ENCODE data around the gene RRAGD.

Gene RRAGD

GRCh38 chr6:89323511-89323971 is 88.5 kb downstream of the RRAGD start:
- Histone ChIP-seq H3K9ac (ENCODE audit: low read depth, low read length) (no peak overlapping the region), H3K27ac (ENCODE audit: low read length) (no peak overlapping the region), H3K4me1 (ENCODE audit: insufficient read depth, low read length) (no peaks in the 10 kb centered on the region), H3K4me3 (ENCODE audit: low read length) (no peak overlapping the region), H3K27me3 (ENCODE audit: insufficient read depth, low read length) (no peaks in the 10 kb centered on the region), H3K9me3 (ENCODE audit: insufficient read depth, low read depth, low read length) (peaks cover 15% of the 10 kb centered on the region), H3K36me3 (ENCODE audit: insufficient read depth, low read depth, low read length) (no peaks in the 10 kb centered on the region)

GRCh38 chr6:89321131-89321970 is 90.7 kb downstream of the RRAGD start:
- Histone ChIP-seq H3K36me3 (ENCODE audit: insufficient read depth, low read depth, low read length) (no peaks in the 10 kb centered on the region), H3K9ac (ENCODE audit: low read depth, low read length) (no peak overlapping the region), H3K27ac (ENCODE audit: low read length) (no peak overlapping the region), H3K4me3 (ENCODE audit: low read length) (no peak overlapping the region), H3K4me1 (ENCODE audit: insufficient read depth, low read length) (peaks cover 9% of the 10 kb centered on the region; the same call in 1 of the 2 replicates), H3K27me3 (ENCODE audit: insufficient read depth, low read length) (no peaks in the 10 kb centered on the region), H3K9me3 (ENCODE audit: insufficient read depth, low read depth, low read length) (peaks cover 15% of the 10 kb centered on the region)

- no peak overlapping the region for H3K9ac ChIP-seq (ENCODE audit: low read depth, low read length)
- no peak overlapping the region for H3K4me3 ChIP-seq (ENCODE audit: low read length)
- peaks cover 9% of the 10 kb centered on the region; the same call in 1 of the 2 replicates for H3K4me1 ChIP-seq (ENCODE audit: insufficient read depth, low read length)
- H3K27ac ChIP-seq (ENCODE audit: low read length), result no peak overlapping the region
- H3K36me3 ChIP-seq (ENCODE audit: insufficient read depth, low read depth, low read length), result no peaks in the 10 kb centered on the region
- H3K27me3 ChIP-seq (ENCODE audit: insufficient read depth, low read length), result no peaks in the 10 kb centered on the region
- H3K9me3 ChIP-seq (ENCODE audit: insufficient read depth, low read depth, low read length), result peaks cover 15% of the 10 kb centered on the region
Measured at GRCh38 chr6:89320012-89320559, 92.0 kb downstream of the RRAGD start.

GRCh38 chr6:89317067-89317466 is 95.0 kb downstream of the RRAGD start:
- H3K36me3 ChIP-seq (ENCODE audit: insufficient read depth, low read depth, low read length), result no peaks in the 10 kb centered on the region
- peaks cover 9% of the 10 kb centered on the region; the same call in 1 of the 2 replicates for H3K4me1 ChIP-seq (ENCODE audit: insufficient read depth, low read length)
- no peak overlapping the region for H3K9ac ChIP-seq (ENCODE audit: low read depth, low read length)
- no peak overlapping the region for H3K4me3 ChIP-seq (ENCODE audit: low read length)
- no peaks in the 10 kb centered on the region for H3K27me3 ChIP-seq (ENCODE audit: insufficient read depth, low read length)
- H3K27ac ChIP-seq (ENCODE audit: low read length), result no peak overlapping the region
- peaks cover 15% of the 10 kb centered on the region for H3K9me3 ChIP-seq (ENCODE audit: insufficient read depth, low read depth, low read length)

- no peak within 1 kb of the TSS for H3K4me3 ChIP-seq (ENCODE audit: low read length)
- peaks cover 12% of the 10 kb centered on the region for H3K9me3 ChIP-seq (ENCODE audit: insufficient read depth, low read depth, low read length)
- H3K9ac ChIP-seq (ENCODE audit: low read depth, low read length), result no peak within 1 kb of the TSS
- H3K4me1 ChIP-seq (ENCODE audit: insufficient read depth, low read length), result peaks cover 9% of the 10 kb centered on the region; the same call in 1 of the 2 replicates
- H3K36me3 ChIP-seq (ENCODE audit: insufficient read depth, low read depth, low read length), result no peaks in the 10 kb centered on the region
- H3K27me3 ChIP-seq (ENCODE audit: insufficient read depth, low read length), result no peaks in the 10 kb centered on the region
- H3K27ac ChIP-seq (ENCODE audit: low read length), result no peak within 1 kb of the TSS
Measured at GRCh38 chr6:89315249-89315885, 96.7 kb downstream of the RRAGD start, which contains the start of gene GABRR2. Gene GABRR2 (minus strand): TSS chr6:89315299. CDS start chr6:89315165, 134 bp downstream.

GRCh38 chr6:89314692-89315091 is 97.4 kb downstream of the RRAGD start:
- Histone ChIP-seq H3K27me3 (ENCODE audit: insufficient read depth, low read length) (no peaks in the 10 kb centered on the region), H3K4me3 (ENCODE audit: low read length) (no peak overlapping the region), H3K9me3 (ENCODE audit: insufficient read depth, low read depth, low read length) (peaks cover 6% of the 10 kb centered on the region; the same call in 1 of the 2 replicates), H3K9ac (ENCODE audit: low read depth, low read length) (no peak overlapping the region), H3K36me3 (ENCODE audit: insufficient read depth, low read depth, low read length) (no peaks in the 10 kb centered on the region), H3K27ac (ENCODE audit: low read length) (no peak overlapping the region), H3K4me1 (ENCODE audit: insufficient read depth, low read length) (peaks cover 9% of the 10 kb centered on the region; the same call in 1 of the 2 replicates)

Data from iPS-20b (cell line).